PC-9 (cell line): ENCODE measurements around the gene AP3S2.

Experiments
- CTCF ChIP-seq: fragments of 200-600 bp; sonication (generic); conservative IDR thresholded peaks from 2 replicates; pipeline ENCODE4 v1.6.1; 2017; ENCODE audit warnings: mixed run types, antibody characterized with exemption, mild to moderate bottlenecking, moderate library complexity
- EZH2 ChIP-seq: fragments of 200-600 bp; sonication (generic); IDR thresholded peaks from 2 replicates; pipeline ENCODE4 v1.8.0; 2017; ENCODE audit warnings: antibody characterized with exemption, low read depth

GRCh38 chr15:89825271-89825940, 68.4 kb downstream of the AP3S2 start:
- TF ChIP-seq CTCF (no peak), EZH2 (no peak)
